ENCODE results near the gene CABP4. TPM values are rescaled to one million over a fixed set of nuclear protein-coding genes. Genes with fewer than 3 reads are reported as not detected.
A peak's percentile ranks its signal among the peaks of the same experiment; 100 is the strongest.

The CABP4 gene
- 0.39 TPM in 1 of 2 replicates, not detected in the other for total RNA-seq (2014; rRNA removed; shearing (Covaris generic))

- no peak for DNase-seq (ENCODE audit: low spot score)
Observed at GRCh38 chr11:67455054-67455453, at the start of gene CABP4. Gene CABP4, plus strand, starts transcription at chr11:67455354. Its CDS starts 70 bp downstream, at chr11:67455424.

GRCh38 chr11:67405688-67406339 is 49.3 kb upstream of the CABP4 start:
- no peak for DNase-seq (ENCODE audit: low spot score)

GRCh38 chr11:67406420-67406968 is 48.7 kb upstream of the CABP4 start:
- no peak for DNase-seq (ENCODE audit: low spot score)

- no peak for DNase-seq (ENCODE audit: low spot score)
Observed at GRCh38 chr11:67406969-67407687, 48.0 kb upstream of the CABP4 start.

GRCh38 chr11:67407688-67408163 is 47.4 kb upstream of the CABP4 start:
- no peak for DNase-seq (ENCODE audit: low spot score)

- no peak for DNase-seq (ENCODE audit: low spot score)
Observed at GRCh38 chr11:67408437-67409200, 46.5 kb upstream of the CABP4 start.

GRCh38 chr11:67409261-67409666 is 45.9 kb upstream of the CABP4 start:
- DNase-seq (ENCODE audit: low spot score) = no peak

GRCh38 chr11:67409781-67410368 is 45.3 kb upstream of the CABP4 start:
- no peak for DNase-seq (ENCODE audit: low spot score)

GRCh38 chr11:67410369-67410831 is 44.8 kb upstream of the CABP4 start:
- no peak for DNase-seq (ENCODE audit: low spot score)

GRCh38 chr11:67410984-67411784 is 44.0 kb upstream of the CABP4 start:
- DNase-seq (ENCODE audit: low spot score) = no peak

- DNase-seq (ENCODE audit: low spot score) = no peak
Observed at GRCh38 chr11:67411785-67412152, 43.4 kb upstream of the CABP4 start.

- no peak for DNase-seq (ENCODE audit: low spot score)
Observed at GRCh38 chr11:67412495-67413179, 42.5 kb upstream of the CABP4 start.

GRCh38 chr11:67413266-67413849 is 41.8 kb upstream of the CABP4 start:
- no peak for DNase-seq (ENCODE audit: low spot score)

- no peak for DNase-seq (ENCODE audit: low spot score)
Observed at GRCh38 chr11:67415501-67416304, 39.5 kb upstream of the CABP4 start, which contains the start of gene CARNS1. Gene CARNS1, plus strand, starts transcription at chr11:67415678. Its CDS starts 522 bp downstream, at chr11:67416200.

- DNase-seq (ENCODE audit: low spot score) = peak; percentile 57
Observed at GRCh38 chr11:67416416-67417335, 38.5 kb upstream of the CABP4 start.

GRCh38 chr11:67417425-67417824 is 37.7 kb upstream of the CABP4 start:
- no peak for DNase-seq (ENCODE audit: low spot score)

- no peak for DNase-seq (ENCODE audit: low spot score)
Observed at GRCh38 chr11:67418476-67419281, 36.5 kb upstream of the CABP4 start.
